Caco-2 (cell line): ENCODE results near the gene B4GALNT2. TPM values are rescaled to one million over a fixed set of nuclear protein-coding genes. Genes with fewer than 3 reads are reported as not detected.
"Not testable (repeated sequence)": the region's sequence is repeated elsewhere in the genome, so short reads cannot be mapped to it uniquely, and the experiment has no call there.

Experiments used
- BruUV-seq: library from RNA; stranded (reverse); fragments of 400-500 nt; replicated peaks from 2 replicates; lab custom pipeline; 2021; lab: Mats Ljungman, UMichigan
- CTCF ChIA-PET: fragments of 300-600 bp; sonication (Branson Sonifier 250); formaldehyde crosslinking; loops from one replicate; lab custom pipeline; 2022; ENCODE audit warnings: antibody characterized with exemption; lab: Charles Lee
- POLR2A ChIA-PET: fragments of 300-600 bp; sonication (Branson Sonifier 250); formaldehyde crosslinking; loops from one replicate; lab custom pipeline; 2022; ENCODE audit warnings: antibody characterized with exemption; lab: Charles Lee
- DNase-seq, 2 experiments: peaks; one replicate each; pipeline versions ENCODE4 v3.0.0 to v3.0.0-alpha.2; 2020 to 2022
- H3K27me3 ChIP-seq: replicated peaks from 2 replicates; pipeline ENCODE4 v1.6.0; 2011; ENCODE audit warnings: low read length; ENCODE audit not compliant: control insufficient read depth, insufficient read depth
- H3K36me3 ChIP-seq: 2 replicates; pipeline ENCODE4 v1.5.1; 2011; ENCODE audit warnings: low read length; ENCODE audit not compliant: control insufficient read depth, insufficient read depth
- H3K4me1 ChIP-seq: fragments of 250-450 bp; sonication (Bioruptor Pico); 2 replicates; pipeline ENCODE4 v1.5.1; 2020; ENCODE audit warnings: mild to moderate bottlenecking
- H3K4me3 ChIP-seq: 2 replicates; pipeline ENCODE4 v1.5.1; 2011; ENCODE audit warnings: low read depth, mild to moderate bottlenecking, control low read depth, low read length
- H3K9me3 ChIP-seq: fragments of 250-450 bp; sonication (Bioruptor Pico); 2 replicates; pipeline ENCODE4 v1.5.1; 2020; ENCODE audit warnings: mild to moderate bottlenecking, moderate library complexity
- H3K27ac Mint-ChIP-seq: one replicate; pipeline ENCODE4 v1.8.0; 2022; ENCODE audit warnings: mixed read lengths; ENCODE audit not compliant: unreplicated experiment
- H3K27me3 Mint-ChIP-seq: one replicate; pipeline ENCODE4 v1.8.0; 2022; ENCODE audit warnings: mixed read lengths; ENCODE audit not compliant: insufficient read depth, unreplicated experiment
- H3K36me3 Mint-ChIP-seq: one replicate; pipeline ENCODE4 v1.8.0; 2022; ENCODE audit warnings: mild to moderate bottlenecking, mixed read lengths; ENCODE audit not compliant: insufficient read depth, unreplicated experiment
- H3K4me1 Mint-ChIP-seq: one replicate; pipeline ENCODE4 v1.8.0; 2022; ENCODE audit warnings: low read depth, mixed read lengths; ENCODE audit not compliant: unreplicated experiment
- H3K4me3 Mint-ChIP-seq: one replicate; pipeline ENCODE4 v1.8.0; 2022; ENCODE audit warnings: mild to moderate bottlenecking, moderate library complexity, mixed read lengths; ENCODE audit not compliant: unreplicated experiment
- H3K9me3 Mint-ChIP-seq: one replicate; pipeline ENCODE4 v1.8.0; 2022; ENCODE audit warnings: mixed read lengths; ENCODE audit not compliant: unreplicated experiment
- intact Hi-C: fragments of 100-400 bp; cut with micrococcal nuclease; formaldehyde crosslinking; loops from one replicate; pipeline ENCODE4 v1.10.0; 2022; ENCODE audit not compliant: unreplicated experiment
- total RNA-seq: library from RNA; stranded (reverse); gene quantifications from 2 replicates; pipeline ENCODE4 v1.2.3, GENCODE V29; 2022
- TF ChIP-seq, protein P1 (sequence below), 2 experiments: fragments of 200-600 bp in 1 of 2; IDR thresholded peaks; 1 replicate in 1 of 2; 2 replicates in 1 of 2; pipeline versions ENCODE4 v1.5.1 to v1.8.0; 2011 to 2022; ENCODE audit warnings: antibody characterized with exemption in 1 of 2, control low read depth in 1 of 2, inconsistent platforms in 1 of 2, low read depth in 1 of 2, low read length in 1 of 2, mild to moderate bottlenecking in 1 of 2, moderate library complexity in 1 of 2; ENCODE audit not compliant: insufficient read depth in 1 of 2, severe bottlenecking in 1 of 2, unreplicated experiment in 1 of 2

B4GALNT2 gene
- total RNA-seq, 1 experiment from 2014 or later: 1.3 TPM

DNA sequence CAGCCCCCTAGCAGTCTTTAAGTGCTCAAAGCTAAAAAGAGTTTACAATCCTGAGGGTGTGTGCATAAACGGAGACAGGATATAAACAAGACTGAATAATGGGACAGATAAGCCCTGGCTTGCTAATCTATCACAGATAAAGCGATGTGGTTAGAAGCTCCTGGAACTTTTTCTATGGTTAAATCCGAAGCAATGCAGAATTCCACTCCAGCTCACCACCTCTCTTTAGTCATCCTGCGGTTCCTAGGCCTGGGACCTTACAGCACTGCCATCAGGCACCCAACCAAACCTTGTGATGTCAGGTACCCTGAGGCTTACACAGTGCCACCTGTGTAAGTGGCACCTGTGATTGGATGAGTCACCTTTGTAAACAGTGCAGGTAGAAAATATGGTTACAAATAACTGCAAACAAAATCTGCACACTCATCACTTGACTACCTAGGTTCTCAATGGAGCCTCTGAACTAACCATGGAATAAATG is 31.5 kb upstream of the B4GALNT2 start:
- Mint-ChIP-seq H3K27me3 (no peaks in the 10 kb centered on the region), H3K36me3 (peaks cover under 1% of the 10 kb centered on the region), H3K4me3 (no peak overlapping the region), H3K27ac (peak overlapping the region; percentile 50), H3K4me1 (peaks cover 23% of the 10 kb centered on the region), H3K9me3 (no peaks in the 10 kb centered on the region)
- peak; percentile 59 to 62 for DNase-seq
- no TSS peak for BruUV-seq
- TF ChIP-seq, protein P1, sequence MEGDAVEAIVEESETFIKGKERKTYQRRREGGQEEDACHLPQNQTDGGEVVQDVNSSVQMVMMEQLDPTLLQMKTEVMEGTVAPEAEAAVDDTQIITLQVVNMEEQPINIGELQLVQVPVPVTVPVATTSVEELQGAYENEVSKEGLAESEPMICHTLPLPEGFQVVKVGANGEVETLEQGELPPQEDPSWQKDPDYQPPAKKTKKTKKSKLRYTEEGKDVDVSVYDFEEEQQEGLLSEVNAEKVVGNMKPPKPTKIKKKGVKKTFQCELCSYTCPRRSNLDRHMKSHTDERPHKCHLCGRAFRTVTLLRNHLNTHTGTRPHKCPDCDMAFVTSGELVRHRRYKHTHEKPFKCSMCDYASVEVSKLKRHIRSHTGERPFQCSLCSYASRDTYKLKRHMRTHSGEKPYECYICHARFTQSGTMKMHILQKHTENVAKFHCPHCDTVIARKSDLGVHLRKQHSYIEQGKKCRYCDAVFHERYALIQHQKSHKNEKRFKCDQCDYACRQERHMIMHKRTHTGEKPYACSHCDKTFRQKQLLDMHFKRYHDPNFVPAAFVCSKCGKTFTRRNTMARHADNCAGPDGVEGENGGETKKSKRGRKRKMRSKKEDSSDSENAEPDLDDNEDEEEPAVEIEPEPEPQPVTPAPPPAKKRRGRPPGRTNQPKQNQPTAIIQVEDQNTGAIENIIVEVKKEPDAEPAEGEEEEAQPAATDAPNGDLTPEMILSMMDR (IDR thresholded peaks at IDR 0.05; ENCODE audit: insufficient read depth in 1 of 2, low read depth in 1 of 2, low read length in 1 of 2, severe bottlenecking in 1 of 2, unreplicated experiment in 1 of 2): no peak
- ChIA-PET POLR2A (interaction anchor here (0.5 kb wide), 1 partner anchor 158 kb away, joined by 11 read pairs; no protein-coding TSS in a partner anchor), CTCF (interaction anchor here (0.7 to 1.6 kb wide), 5 partner anchors 49 to 156 kb away, joined by 3 read pairs; partner anchors contain the start of gene SNF8)
- Histone ChIP-seq H3K9me3 (no peaks in the 10 kb centered on the region), H3K27me3 (no peaks in the 10 kb centered on the region), H3K4me3 (no peak overlapping the region), H3K4me1 (peaks cover 39% of the 10 kb centered on the region), H3K36me3 (no peaks in the 10 kb centered on the region)
- intact Hi-C loops: no loop called here

DNA sequence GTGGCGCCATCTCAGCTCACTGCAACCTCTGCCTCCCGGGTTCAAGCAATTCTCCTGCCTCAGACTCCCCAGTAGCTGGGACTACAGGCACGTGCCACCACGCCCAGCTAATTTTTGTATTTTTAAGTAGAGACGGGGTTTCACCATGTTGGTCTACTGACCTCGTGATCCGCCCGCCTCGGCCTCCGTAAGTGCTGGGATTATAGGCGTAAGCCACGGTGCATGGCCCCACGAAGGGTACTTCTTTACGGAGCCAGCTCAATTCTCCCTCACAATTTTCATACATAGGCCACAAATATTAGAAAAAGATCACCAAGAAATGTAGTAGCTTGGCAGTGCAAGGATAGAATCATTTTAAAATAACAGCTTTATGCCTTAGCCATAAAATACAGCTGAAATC is 29.2 kb upstream of the B4GALNT2 start:
- POLR2A ChIA-PET: not testable (repeated sequence)
- peaks cover 45% of the 10 kb centered on the region for H3K4me1 Mint-ChIP-seq

DNA sequence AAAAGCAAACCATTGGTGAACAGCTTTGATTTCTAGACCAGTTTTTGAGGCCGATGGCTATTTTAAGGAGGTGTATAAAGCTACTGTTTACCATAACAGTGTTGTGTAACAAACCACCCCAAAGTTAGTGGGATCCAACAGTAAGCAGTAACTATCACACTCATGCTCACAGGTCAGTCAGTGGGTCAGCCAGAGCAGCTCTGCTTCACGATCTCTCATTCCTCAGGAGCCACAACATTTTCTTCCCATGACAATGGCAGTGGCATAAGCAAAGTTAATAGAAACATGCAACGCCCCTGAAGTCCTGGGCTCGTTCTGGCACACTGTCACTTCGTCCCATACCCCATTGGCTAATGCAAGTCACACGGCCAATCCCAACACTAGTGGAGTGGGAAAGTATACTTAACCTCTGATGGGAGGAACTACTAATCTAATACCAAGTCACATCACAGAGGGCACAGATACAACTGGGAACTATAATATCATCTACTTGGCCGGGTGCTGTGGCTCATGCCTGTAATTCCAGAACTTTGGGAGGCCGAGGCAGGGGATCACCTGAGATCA is 28.0 kb upstream of the B4GALNT2 start:
- no TSS peak for BruUV-seq
- H3K36me3 ChIP-seq: no peaks in the 10 kb centered on the region
- peaks cover 46% of the 10 kb centered on the region for H3K4me1 Mint-ChIP-seq
- H3K9me3 Mint-ChIP-seq: no peaks in the 10 kb centered on the region
- no peaks in the 10 kb centered on the region for H3K9me3 ChIP-seq
- peaks cover 11% of the 10 kb centered on the region for H3K36me3 Mint-ChIP-seq
- H3K4me1 ChIP-seq: peaks cover 64% of the 10 kb centered on the region
- intact Hi-C loops: no loop called here
- CTCF ChIA-PET: interaction anchor here (0.6 to 0.8 kb wide), 2 partner anchors 118 to 141 kb away, joined by 3 to 4 read pairs; no protein-coding TSS in a partner anchor
- H3K27me3 ChIP-seq: no peaks in the 10 kb centered on the region
- no peaks in the 10 kb centered on the region for H3K27me3 Mint-ChIP-seq
- POLR2A ChIA-PET: no interaction called here
- no peak overlapping the region for H3K4me3 Mint-ChIP-seq
- H3K27ac Mint-ChIP-seq: no peak overlapping the region
- H3K4me3 ChIP-seq: no peak overlapping the region
- TF ChIP-seq, protein P1 (IDR thresholded peaks at IDR 0.05; ENCODE audit: insufficient read depth in 1 of 2, low read depth in 1 of 2, low read length in 1 of 2, severe bottlenecking in 1 of 2, unreplicated experiment in 1 of 2): no peak
- DNase-seq: peak in 1 of 2 experiments; percentile 27

More for the DNA sequence above, 29.2 kb upstream of the B4GALNT2 start:
- CTCF ChIA-PET, H3K9me3 Mint-ChIP-seq, H3K27me3 Mint-ChIP-seq, H3K27me3 ChIP-seq, intact Hi-C loops, H3K36me3 ChIP-seq, H3K27ac Mint-ChIP-seq, H3K9me3 ChIP-seq, H3K4me3 Mint-ChIP-seq, H3K4me3 ChIP-seq, BruUV-seq: not testable (repeated sequence)
- DNase-seq: peak in 1 of 2 experiments; percentile 26
- H3K4me1 ChIP-seq: peaks cover 61% of the 10 kb centered on the region
- H3K36me3 Mint-ChIP-seq: peaks cover 11% of the 10 kb centered on the region
